HG02678 (cell line): ENCODE data around the gene PRKN.

Source experiments
- ATAC-seq: cut with Tn5 transposase; IDR thresholded peaks from one replicate; pipeline ENCODE4 v1.9.1; 2021; ENCODE audit warnings: mild to moderate bottlenecking, moderate library complexity; ENCODE audit not compliant: unreplicated experiment

PRKN gene

DNA sequence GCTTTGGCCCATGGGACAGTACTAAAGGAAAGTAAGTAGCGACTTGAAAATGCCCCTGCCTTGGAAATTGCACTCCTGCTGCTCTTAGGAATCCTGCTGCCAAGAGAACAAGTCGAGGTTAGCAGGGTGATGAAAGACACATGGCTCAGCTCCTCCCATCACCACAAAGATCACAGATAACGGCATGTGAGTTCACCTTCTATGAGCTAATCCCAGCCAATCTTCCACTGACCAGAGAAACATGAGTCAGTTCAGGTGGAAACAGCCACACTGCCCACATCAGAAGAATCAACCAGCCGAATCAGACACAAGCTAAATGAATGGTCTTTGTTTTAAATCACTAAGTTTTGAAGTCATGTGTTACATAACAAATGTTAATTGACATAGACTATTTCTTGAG, 106.3 kb downstream of the PRKN start:
- ATAC-seq, result peak; percentile 79

DNA sequence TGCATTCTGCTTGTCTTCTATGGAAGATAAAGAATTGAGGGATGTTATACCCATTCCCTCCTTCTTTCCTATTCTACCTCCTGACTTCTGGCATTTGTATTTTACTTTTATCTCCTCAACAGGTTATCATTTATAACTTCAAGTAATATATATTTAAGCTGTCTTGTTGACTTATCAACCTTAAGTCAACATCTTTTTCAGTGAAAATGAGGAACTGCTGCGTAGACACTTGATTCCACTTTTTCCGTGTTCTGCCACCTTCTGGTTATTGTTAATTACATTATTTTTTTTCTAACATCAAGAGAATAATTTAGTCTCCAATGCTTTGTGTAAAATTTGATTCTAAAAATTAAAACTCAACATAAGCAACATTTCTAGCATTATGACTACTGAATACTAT, 107.5 kb downstream of the PRKN start:
- ATAC-seq, result no peak

DNA sequence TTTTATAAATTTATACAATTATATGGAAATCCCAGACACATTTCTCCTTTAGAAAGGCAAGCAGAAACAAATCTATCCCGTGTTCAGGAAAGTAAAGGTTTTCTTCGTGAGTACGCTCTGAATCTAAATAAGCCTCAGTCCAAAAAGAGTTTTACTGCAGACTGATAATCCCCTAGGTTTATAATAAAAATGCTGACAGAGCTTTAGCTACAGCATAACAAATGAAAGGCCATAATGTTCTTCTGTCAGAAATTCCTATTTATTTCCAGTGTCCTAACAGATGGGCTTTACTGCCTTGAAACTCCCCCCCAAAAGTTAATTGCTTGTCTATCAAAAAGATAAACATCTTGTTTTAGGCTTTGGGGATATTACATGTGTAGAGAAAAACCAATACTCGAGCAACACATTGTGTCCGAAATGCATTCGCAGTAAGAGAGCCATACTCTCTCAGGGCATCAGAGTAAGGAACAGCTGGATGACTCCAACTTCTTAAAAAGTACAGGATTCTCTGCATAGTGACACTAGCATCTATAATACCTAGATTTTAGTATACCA, 109.0 kb downstream of the PRKN start:
- ATAC-seq, result no peak

DNA sequence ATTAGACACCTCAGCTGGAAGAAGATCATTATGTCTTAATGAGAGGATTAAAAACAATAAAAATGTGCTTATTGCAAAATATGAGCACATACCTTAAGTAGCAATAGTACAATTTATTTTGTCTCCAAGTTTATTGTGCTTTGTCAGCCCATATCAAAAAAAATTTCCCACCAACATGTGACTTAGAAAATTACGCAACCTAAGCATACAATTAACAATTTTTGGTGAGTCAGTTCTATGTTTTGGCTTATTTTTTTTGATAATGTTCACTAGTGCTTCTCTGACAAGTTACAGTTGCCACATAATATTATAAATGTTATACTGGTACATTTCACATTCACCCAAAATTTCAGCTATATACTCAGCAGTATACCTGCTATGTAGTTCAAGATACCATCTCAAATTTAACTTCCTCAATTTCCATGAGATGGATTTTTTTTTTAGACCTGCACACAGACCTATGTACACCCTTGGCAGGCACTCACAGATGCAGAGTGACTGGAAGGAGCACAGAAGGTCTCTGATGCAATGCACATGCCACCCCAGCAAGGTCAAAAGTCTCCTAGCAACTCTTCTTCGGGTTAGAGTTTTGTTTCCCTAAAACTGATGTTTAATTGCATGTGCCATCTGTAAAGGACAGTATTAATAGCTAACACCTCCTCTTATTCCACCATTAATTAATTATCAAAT, 112.4 kb downstream of the PRKN start:
- ATAC-seq, result no peak

DNA sequence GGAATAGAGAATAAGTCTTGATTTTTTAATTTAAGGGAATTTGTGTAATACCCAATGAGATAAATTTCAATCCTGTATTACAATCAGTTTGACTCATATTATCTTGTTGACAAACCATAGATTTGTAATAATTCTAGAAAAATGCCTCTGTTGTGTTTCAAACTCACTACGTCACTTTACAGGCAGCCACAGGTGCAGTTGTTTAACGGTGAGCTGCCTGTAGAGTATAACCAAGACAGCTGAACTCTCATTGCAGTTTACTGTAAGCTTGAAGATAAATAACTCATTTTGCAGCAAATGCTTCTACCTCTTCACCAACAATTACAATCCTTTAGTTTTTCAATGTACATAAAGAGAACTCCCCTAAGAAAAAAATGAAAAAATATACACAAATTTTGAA, 114.3 kb downstream of the PRKN start:
- no peak for ATAC-seq

DNA sequence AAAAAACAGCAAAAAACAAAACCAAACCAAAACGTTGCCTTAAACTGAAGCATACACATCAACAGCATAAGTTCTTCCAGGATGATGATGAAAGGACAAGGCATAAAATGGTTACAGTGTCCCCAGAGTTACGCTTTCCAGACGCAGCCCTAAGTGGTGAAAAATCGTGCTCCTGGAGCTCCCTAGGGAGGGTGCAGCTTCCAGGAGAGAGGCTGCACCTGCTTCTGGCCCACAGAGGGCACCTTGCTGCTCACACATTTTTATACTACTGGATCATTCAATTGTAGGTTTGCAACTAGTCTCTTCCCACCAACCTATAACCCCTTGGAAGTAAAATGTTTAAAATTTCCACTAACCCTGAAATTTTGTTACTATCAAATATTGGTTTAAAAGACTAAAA, 115.0 kb downstream of the PRKN start:
- ATAC-seq, result no peak

DNA sequence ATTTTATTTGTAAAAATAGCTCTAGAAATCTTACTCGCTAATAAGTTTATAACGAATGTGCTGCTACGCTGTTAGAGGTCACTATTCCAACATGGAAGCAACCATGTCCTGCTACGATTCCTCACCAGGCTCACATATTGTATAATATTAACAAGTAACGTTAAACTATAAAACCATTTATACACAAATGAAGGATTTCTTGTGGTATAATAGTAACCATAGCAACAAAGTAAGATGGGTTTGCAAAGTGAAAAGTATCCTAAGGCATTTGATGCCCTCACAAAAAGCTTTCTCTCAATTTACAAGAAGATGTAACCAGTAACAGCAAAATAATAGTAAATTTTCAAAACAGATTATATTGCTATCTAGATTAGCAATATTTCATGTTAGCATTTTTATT, 117.2 kb downstream of the PRKN start:
- ATAC-seq, result no peak

DNA sequence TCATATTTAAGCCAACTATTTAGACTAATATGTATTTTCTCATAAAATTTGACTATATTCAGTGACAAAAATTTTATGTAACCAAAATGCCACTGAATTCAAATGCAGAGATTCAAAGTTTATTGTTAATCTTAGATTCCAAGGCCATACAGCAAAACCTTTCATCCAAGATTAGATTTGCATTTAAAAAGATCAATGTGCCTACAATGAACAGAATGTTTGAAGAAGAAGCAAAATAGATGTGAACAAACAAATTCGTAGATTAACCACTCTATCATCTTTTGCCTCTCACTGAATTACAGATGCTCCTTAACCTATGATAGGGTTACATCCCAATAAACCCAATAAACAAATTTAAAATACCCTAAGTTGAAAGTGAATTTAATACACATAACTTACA, 121.7 kb downstream of the PRKN start:
- ATAC-seq, result no peak

DNA sequence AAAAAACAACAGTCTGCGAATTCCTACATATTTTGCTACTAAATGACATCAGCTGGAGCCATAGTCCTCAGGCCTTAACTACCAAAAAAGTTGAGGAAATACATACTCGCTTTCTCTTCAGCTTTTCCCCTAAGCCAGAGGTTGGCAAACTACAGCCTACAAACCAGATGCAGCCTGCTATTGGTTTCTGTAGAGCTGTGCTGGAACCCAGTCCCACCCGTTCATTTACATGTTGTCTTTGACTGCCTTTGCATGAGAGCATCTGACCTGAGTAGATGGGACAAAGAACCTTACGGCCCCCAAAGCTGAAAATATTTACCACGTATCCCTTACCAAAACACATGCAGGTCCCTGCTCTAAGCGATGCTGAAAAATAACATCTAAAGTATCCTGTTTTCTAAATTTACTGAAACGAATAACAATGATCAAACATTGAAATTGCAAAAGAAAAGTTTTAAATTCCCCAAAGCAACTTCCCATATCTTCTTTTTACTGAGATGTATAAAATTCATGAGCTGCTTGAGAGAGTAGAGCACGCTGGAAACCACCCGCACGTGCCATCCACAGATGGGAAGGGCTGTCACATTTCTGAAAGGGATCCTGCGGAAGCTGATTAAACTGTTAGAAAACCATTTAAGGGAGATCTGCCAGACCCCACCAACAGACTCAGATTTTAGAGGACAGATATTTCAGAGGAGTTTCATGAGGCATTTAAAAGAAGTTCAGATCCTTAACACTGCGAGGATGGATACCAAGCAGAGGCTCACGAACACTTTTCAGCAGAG, 124.1 kb downstream of the PRKN start:
- ATAC-seq, result no peak

DNA sequence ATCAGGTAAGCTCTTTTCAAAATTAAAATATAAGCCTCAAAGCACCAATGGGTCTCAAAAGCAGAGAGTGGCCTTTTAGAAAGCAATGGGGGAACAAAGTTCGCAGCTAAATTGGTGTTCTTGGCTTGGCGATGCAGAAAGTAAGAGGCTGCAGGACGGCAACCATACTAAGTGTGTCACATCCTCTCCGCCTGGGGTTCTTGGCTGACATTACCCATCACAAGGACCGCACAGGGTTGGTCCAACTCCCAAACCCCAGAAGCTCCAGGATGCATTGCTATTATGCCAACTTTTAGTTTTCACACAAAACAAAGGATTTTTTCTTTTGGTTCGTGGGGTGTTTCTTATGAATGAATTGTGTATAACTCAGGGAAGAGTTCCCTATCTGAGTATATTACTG, 124.8 kb downstream of the PRKN start:
- no peak for ATAC-seq

DNA sequence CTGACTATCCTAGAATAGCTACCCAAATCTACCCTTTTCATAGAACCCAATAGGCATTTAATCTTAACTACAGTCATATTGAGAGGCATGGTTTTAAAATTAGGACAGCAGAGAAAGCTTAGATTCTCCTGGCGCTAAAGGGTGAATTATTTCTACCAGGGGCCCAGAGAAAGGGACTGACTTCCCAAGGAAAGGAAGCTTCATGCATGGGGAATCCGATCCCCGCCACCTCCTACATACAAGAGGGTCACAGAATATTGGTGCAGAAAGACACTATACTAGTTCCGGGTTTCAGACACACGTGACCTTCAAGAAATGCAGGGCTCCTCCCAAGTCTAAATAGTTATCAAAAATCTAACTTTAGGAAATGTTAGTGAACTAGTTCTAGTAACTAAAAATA, 130.9 kb downstream of the PRKN start:
- ATAC-seq, result no peak

DNA sequence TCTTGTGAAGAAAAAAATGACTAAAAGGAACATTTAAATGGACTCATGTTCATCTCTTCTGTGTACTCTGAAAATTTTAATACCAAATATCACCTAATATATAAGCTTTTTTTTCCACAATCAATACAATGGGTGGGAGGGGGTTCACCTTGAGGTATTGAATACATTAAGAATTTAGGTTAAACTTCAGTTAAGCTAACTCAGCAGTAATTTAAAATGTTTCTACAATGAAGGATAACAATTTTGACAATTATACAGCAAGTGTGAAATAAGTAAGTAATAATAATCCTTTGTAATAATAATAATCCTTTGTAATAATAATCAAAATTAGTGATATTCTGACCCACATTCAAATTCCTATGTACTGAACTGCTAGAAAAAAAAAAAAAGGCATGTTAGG, 136.0 kb downstream of the PRKN start:
- no peak for ATAC-seq

DNA sequence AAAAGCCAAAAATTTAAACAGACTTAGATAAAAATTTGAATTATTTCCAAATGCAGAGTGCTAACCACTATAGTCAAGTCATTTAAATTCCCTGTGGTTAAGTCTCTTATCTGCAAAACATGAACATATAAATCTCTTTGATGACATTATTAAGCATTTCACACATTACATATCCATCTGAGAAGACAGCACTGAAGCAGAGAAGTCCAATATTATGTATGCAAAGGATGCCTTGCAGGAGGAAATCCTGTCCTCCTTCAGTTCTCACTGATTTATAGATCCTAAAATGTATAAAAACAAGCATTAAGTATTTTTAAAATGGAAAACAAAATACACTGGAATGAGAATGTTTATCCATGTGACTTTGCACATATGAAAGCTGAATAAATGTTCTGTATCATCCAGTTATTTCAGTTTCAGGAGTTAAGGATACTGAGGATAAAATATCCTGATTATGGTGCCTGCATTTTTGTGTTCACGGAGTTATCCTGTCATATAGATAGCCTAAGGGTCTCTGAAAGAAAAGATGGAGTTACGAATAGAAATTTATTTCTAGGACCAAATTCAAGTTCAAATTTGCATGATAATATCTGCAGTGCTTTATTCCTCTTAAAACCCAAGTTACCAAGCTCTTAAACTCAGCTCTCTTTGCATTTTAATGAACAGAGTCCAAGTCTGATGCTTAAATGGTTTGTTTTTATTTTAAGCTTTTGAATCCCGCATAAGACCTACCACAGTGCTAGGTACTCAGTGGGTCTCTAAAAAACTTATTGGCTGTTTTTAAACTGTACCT, 145.4 kb downstream of the PRKN start:
- no peak for ATAC-seq

DNA sequence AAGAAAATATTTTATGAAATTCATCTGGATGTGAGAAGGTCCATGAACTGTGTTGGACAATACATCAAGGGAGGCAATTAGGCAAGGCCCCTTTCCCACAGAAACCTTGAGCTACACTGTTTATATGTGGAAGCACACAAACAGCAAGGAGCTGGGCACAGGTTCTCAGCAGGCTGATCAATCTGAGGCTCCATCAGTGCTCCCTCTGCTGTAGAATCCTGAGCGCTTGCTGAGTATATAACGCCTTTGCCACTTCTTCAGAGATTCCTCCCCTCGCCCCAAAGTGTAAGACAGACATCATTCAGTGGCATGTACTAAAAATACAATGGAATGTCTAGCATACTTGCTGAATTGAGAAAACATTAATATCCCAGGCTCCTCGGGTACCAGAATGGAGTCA, 146.9 kb downstream of the PRKN start:
- ATAC-seq, result no peak

DNA sequence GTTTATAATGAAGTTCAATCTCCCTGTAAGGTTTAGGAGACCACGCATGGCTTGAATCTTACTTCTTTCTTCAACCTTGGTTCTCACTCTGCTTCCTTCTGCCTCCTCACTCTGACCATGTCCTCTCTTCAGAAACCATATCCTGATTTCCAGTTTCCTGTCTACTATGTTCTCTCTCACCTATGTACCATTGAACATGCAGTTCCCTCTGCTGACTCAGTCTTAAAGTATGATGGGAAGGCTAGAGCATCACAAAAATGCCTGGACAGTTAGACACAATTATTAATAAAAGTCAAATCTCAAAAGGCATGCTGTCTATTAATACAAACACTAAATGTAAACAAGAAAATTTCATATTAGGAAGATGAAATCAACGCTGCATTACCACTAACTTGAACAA, 151.6 kb downstream of the PRKN start:
- no peak for ATAC-seq

DNA sequence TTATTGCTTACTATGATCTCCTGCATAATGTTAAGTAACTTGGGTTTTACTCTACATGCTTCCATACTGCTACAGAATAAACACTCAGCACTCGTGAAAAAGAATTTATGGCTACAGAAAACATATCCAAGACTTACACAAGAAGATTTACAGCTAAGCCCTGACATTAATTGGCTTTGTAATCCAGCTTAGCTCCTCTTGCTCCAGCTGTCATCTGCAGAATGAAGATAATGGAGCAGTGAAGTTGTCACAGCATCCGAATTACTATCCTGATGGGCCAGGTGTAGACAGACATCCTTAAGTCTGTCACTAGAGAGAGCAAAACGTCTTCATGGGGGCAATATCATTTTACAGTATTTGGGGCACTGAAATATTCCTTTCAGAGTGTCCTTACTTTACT, 155.3 kb downstream of the PRKN start:
- ATAC-seq, result no peak

DNA sequence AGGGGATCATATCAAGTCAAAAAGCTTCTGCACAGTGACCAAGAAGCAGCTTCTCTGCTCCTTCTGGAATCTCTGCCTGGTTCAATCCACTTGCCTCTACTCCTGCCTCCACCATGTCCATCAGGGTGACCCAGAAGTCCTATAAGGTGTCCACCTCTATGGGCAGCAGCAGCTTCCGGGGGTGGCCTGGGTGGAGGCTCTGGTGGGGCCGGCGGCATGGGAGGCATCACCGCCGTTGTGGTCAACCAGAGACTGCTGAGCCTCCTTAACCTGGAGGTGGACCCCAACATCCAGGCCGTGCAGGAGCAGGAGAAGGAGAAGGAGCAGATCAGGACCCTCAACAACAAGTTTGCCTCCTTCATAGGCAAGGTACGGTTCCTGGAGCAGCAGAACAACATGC, 159.3 kb downstream of the PRKN start:
- ATAC-seq, result no peak

DNA sequence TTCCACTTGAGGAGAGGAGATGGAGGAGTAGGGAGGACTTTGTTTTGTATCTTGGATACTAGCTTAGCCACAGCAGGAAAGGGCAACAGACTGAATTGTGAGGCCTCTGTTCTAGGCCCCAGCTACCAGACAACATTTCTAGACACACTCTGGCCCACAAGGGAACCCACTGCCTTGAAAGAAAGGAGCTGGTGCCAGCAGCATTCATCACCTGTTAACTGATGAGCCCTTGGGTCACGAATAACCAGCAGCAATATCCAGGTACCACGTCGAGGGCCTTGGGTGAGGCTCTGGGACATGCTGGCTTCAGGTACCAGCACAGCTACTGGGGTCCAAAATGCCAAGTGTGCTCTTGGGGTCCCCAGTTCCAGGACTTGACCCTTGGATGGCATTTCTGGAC, 165.5 kb downstream of the PRKN start:
- no peak for ATAC-seq

DNA sequence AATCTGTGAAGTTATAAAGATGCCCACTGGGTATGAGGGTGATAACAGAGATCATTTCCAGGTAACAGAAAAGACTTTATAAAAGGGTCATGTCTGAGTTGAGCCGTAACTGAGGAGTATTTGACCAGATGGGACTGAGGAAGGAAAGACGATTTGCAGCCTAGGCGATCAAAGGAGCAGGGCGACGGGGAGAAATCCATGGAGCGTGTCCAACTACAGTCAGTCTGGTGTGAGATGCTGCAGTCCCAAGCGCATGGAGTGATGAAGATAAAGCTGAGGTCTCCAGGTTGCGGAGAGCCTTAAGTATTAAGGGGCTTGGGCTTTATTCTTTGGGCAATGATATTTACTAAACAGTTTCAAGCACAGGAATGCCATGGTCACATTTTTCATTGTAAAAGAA, 166.7 kb downstream of the PRKN start:
- no peak for ATAC-seq

DNA sequence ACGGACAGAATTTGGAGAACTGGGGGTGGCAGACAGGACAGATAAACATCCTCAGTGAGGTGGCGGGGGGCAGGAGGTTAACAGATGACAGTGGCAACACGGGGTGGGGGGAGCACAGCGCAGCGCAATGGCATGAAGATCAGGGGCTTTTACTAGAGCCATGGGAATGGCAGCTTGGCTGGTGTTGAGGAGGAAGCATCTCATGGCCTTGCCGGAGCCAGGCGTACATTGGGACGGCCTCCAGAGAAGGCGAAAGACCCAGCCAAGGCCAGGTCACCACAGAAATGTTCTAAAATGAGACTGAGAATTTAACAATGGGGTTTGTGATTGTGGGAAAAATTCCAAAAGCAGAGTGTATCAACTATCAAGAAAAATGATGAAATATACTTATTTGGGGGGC, 173.0 kb downstream of the PRKN start:
- ATAC-seq, result no peak

DNA sequence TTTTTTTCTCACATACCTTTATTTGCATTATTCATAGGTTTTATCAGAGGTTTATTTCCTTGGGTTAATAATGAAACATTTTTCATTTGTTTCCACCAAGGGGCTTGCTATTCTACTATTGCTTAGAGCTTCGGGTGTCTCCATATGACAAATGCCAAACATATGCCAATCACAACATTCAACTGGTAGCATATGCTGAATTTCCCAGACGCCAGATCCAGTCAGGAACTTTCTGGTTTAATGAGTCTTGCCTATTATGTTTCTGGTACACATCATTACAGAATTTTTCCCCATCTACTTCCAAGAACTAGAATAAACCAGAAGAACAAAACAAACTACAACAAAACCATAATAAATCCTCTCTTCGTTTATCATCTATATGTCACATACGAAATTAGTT, 180.7 kb downstream of the PRKN start:
- ATAC-seq, result no peak

DNA sequence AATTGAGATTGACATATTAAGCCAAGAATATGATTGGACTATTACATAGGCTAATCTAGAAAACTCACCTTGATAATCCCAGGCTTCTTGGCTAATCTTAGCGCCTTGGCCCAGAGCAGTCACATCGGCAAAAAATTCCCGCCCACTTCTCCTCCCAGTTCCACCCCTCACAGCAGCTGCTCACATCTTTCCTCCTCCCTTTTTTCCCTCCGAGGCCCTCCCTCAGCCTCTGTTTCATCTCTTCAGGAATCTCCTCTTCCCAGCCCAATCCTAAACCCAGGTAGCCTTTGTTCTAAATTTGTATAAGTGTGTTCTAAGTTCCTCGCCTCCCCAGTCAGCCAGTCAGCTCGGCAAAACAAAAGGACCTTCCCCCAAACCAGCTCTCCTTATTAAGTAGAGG, 184.3 kb downstream of the PRKN start:
- ATAC-seq, result no peak
